Activated CD8-positive, alpha-beta T cell treated with anti-CD3 and anti-CD28 coated beads for 36 hours (primary cell): ENCODE measurements around the gene SPAG16. TPM values are rescaled to one million over a fixed set of nuclear protein-coding genes. Genes with fewer than 3 reads are reported as not detected.

ENCODE experiments used
- ATAC-seq: fragments of 200-7000 bp; cut with Tn5 transposase; one replicate; pipeline ENCODE4 v1.10.0; 2021; ENCODE audit warnings: mild to moderate bottlenecking, moderate library complexity
- CTCF ChIA-PET: fragments of 350-600 bp; sonication (Branson Sonifier 250); formaldehyde crosslinking; loops from one replicate; lab custom pipeline; 2021; ENCODE audit warnings: antibody characterized with exemption; lab: Charles Lee
- POLR2A ChIA-PET: fragments of 350-600 bp; sonication (Branson Sonifier 250); formaldehyde crosslinking; loops from one replicate; lab custom pipeline; 2021; ENCODE audit warnings: antibody characterized with exemption; lab: Charles Lee
- DNase-seq: peaks from one replicate; pipeline ENCODE4 v3.0.0-alpha.2; 2020
- H3K27ac Mint-ChIP-seq: one replicate; pipeline ENCODE4 v1.8.0; 2021; ENCODE audit warnings: mild to moderate bottlenecking, mixed read lengths
- H3K27me3 Mint-ChIP-seq: one replicate; pipeline ENCODE4 v1.8.0; 2021; ENCODE audit warnings: mixed read lengths
- H3K36me3 Mint-ChIP-seq: one replicate; pipeline ENCODE4 v1.8.0; 2021; ENCODE audit warnings: low read depth, mixed read lengths
- H3K4me1 Mint-ChIP-seq: one replicate; pipeline ENCODE4 v1.8.0; 2021; ENCODE audit warnings: low read depth, mixed read lengths
- H3K4me3 Mint-ChIP-seq: one replicate; pipeline ENCODE4 v1.8.0; 2021; ENCODE audit warnings: mild to moderate bottlenecking, moderate library complexity, mixed read lengths
- H3K9me3 Mint-ChIP-seq: one replicate; pipeline ENCODE4 v1.8.0; 2021; ENCODE audit warnings: mixed read lengths
- intact Hi-C: fragments of 100-400 bp; cut with micrococcal nuclease; formaldehyde crosslinking; loops from one replicate; pipeline ENCODE4 v1.10.0; 2022
- total RNA-seq, 2 experiments: library from RNA; stranded (reverse); gene quantifications; one replicate each; pipeline ENCODE4 v1.2.3, GENCODE V29; 2021
- TF ChIP-seq, protein P1 (sequence below): fragments of 200-600 bp; IDR thresholded peaks from one replicate; pipeline ENCODE4 v1.8.0; 2022; ENCODE audit warnings: antibody characterized with exemption, mild to moderate bottlenecking

SPAG16 gene
- total RNA-seq, 2 experiments from 2014 or later, result 9.4 to 11.7 TPM

DNA sequence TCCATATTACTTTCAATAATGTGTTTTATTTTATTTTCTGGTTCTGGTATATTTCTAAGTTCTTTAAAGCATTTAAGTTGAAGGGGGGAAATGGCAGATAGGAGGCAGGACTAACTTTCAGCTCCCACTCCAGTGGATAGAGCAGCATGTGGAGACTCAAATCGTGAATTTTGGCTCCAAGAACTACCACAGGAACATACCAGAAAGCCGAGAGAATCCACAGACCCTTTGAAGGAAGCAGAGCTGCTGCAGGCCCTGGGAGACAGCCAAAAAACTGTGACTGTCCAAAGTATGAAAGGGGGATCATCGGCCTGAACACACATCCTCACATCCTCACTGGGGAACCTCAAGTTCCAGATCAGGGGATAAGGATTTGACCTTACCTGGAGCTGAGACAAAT is 919.0 kb downstream of the SPAG16 start:
- intact Hi-C loops, result no loop called here
- no peaks in the 10 kb centered on the region for H3K9me3 Mint-ChIP-seq
- ChIA-PET POLR2A (interaction anchor here (1.0 kb wide), 1 partner anchor 213 kb away, joined by 4 read pairs; no protein-coding TSS in a partner anchor), CTCF (no interaction called here)
- no peaks in the 10 kb centered on the region for H3K4me1 Mint-ChIP-seq
- DNase-seq (no peak), ATAC-seq (no peak)
- H3K27ac Mint-ChIP-seq, result no peak overlapping the region
- H3K27me3 Mint-ChIP-seq, result no peaks in the 10 kb centered on the region
- no peak overlapping the region for H3K4me3 Mint-ChIP-seq
- TF ChIP-seq, protein P1, sequence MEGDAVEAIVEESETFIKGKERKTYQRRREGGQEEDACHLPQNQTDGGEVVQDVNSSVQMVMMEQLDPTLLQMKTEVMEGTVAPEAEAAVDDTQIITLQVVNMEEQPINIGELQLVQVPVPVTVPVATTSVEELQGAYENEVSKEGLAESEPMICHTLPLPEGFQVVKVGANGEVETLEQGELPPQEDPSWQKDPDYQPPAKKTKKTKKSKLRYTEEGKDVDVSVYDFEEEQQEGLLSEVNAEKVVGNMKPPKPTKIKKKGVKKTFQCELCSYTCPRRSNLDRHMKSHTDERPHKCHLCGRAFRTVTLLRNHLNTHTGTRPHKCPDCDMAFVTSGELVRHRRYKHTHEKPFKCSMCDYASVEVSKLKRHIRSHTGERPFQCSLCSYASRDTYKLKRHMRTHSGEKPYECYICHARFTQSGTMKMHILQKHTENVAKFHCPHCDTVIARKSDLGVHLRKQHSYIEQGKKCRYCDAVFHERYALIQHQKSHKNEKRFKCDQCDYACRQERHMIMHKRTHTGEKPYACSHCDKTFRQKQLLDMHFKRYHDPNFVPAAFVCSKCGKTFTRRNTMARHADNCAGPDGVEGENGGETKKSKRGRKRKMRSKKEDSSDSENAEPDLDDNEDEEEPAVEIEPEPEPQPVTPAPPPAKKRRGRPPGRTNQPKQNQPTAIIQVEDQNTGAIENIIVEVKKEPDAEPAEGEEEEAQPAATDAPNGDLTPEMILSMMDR, result no peak
- H3K36me3 Mint-ChIP-seq, result no peaks in the 10 kb centered on the region

DNA sequence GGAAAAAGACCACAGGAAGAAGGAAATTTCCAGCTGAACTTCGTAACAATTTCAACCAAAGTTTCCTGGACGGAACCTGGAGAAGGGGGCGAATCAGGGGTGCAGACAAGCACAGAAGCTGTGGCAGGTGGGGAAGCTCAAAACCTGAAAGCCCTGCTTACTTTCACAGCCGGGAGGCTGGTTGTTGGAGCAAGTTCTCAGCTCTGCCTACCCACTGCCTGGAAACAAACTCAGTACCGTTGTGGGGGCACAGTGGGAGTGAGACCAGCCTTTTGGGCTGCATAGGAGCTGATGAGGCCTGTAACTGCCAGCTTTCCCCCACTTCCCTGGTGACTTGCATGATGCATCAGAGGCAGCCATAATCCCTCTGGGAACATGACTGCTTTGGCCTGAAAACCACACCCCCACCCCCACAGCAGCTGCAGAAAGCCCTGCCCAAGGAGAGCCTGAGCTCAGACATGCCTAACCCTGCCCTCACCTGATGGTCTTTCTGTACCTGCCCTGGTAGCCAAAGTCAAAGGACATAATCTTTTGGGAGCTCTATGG is 919.6 kb downstream of the SPAG16 start:
- H3K36me3 Mint-ChIP-seq, result no peaks in the 10 kb centered on the region
- intact Hi-C loops, result no loop called here
- TF ChIP-seq, protein P1, result no peak
- DNase-seq, result no peak
- H3K4me1 Mint-ChIP-seq, result no peaks in the 10 kb centered on the region
- H3K4me3 Mint-ChIP-seq, result no peak overlapping the region
- POLR2A ChIA-PET, result interaction anchor here (1.0 kb wide), 1 partner anchor 214 kb away, joined by 4 read pairs; no protein-coding TSS in a partner anchor
- H3K27me3 Mint-ChIP-seq, result no peaks in the 10 kb centered on the region
- CTCF ChIA-PET, result no interaction called here
- no peak overlapping the region for H3K27ac Mint-ChIP-seq
- no peaks in the 10 kb centered on the region for H3K9me3 Mint-ChIP-seq
- ATAC-seq, result no peak

DNA sequence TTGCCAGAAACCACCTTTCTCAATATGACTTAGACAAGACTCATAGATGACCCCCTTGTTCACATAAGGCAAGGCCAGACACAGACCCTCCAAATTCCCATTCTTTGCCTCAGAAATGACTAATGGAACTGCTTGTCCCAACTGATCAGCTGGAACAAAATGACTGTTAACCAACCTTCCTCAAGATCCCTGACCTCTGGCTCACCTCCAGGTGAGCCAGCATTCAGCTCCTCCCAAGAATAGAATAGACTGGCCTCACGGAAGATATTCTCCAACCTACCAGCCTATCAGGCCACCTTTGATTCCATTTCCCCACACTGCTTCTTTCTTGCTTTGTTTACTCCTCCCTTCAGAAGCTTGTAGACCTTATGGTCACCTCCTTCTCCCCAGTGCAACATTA is 930.8 kb downstream of the SPAG16 start:
- no peaks in the 10 kb centered on the region for H3K4me1 Mint-ChIP-seq
- ChIA-PET POLR2A (no interaction called here), CTCF (no interaction called here)
- no peak overlapping the region for H3K4me3 Mint-ChIP-seq
- H3K36me3 Mint-ChIP-seq, result no peaks in the 10 kb centered on the region
- intact Hi-C loops, result no loop called here
- ATAC-seq (no peak), DNase-seq (no peak)
- TF ChIP-seq, protein P1, result no peak
- no peaks in the 10 kb centered on the region for H3K27me3 Mint-ChIP-seq
- no peak overlapping the region for H3K27ac Mint-ChIP-seq
- H3K9me3 Mint-ChIP-seq, result no peaks in the 10 kb centered on the region

DNA sequence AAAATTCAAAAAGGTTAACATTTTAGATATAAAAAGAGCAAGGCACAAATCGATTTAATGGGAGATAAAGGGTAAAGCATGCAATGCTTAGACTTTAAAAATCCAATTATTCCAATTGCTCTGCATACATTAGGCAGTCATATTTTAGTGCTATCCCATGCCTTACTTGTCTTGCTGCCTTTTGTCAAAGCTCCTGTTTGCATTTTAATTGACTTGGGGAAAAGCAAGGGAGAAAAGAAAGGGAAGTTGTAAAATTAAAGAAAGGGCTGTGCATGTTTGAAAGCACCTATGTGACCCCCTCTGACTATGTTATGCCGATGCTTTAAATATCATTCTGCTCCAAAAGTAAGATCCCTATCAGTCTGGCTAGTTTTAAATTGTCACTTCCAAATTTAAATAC is 932.9 kb downstream of the SPAG16 start:
- no peak for DNase-seq
- Mint-ChIP-seq H3K27ac (no peak overlapping the region), H3K9me3 (no peaks in the 10 kb centered on the region), H3K27me3 (no peaks in the 10 kb centered on the region), H3K36me3 (no peaks in the 10 kb centered on the region), H3K4me1 (no peaks in the 10 kb centered on the region), H3K4me3 (no peak overlapping the region)
- CTCF ChIA-PET, result interaction anchor here (0.5 kb wide), 1 partner anchor 50 kb away, joined by 3 read pairs; no protein-coding TSS in a partner anchor
- no peak for ATAC-seq
- TF ChIP-seq, protein P1, result no peak
- POLR2A ChIA-PET, result no interaction called here
- intact Hi-C loops, result no loop called here

DNA sequence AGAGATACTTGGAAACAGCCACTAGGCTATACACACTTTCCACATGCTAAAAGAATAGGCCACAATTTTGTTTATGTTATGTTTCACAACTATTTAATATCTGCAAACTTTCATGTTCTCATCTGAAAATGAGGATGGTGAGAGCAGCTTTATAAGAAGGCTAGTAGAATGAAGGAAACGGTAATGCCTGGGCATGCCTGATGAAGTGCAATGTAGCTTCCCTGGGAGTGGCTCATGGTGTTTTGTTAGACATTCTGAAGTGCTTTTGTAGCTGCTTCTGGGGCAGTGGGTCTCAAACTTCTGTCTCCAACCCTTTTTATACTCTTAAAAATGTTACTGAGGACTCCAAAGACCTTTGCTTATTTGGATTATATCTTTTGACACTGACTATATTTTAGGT is 933.3 kb downstream of the SPAG16 start:
- ATAC-seq (no peak), DNase-seq (no peak)
- Mint-ChIP-seq H3K4me3 (no peak overlapping the region), H3K36me3 (no peaks in the 10 kb centered on the region), H3K27ac (no peak overlapping the region), H3K4me1 (no peaks in the 10 kb centered on the region), H3K27me3 (no peaks in the 10 kb centered on the region), H3K9me3 (no peaks in the 10 kb centered on the region)
- ChIA-PET CTCF (no interaction called here), POLR2A (no interaction called here)
- intact Hi-C loops, result no loop called here
- TF ChIP-seq, protein P1, result no peak
